Dendritic cell treated with granulocyte-macrophage colony-stimulating factor and Interleukin-4, amounts not matched to agents 40 ng/mL and 50 ng/mL, for 4 days (primary cell): ENCODE data around the gene CREB1.

Experiments used
- H3K27ac Mint-ChIP-seq: one replicate; pipeline ENCODE4 v1.8.0; 2022; ENCODE audit warnings: mild to moderate bottlenecking, mixed read lengths
- H3K27me3 Mint-ChIP-seq: one replicate; pipeline ENCODE4 v1.8.0; 2022; ENCODE audit warnings: mild to moderate bottlenecking, mixed read lengths
- H3K36me3 Mint-ChIP-seq: one replicate; pipeline ENCODE4 v1.8.0; 2022; ENCODE audit warnings: low read depth, mixed read lengths
- H3K4me1 Mint-ChIP-seq: one replicate; pipeline ENCODE4 v1.8.0; 2022; ENCODE audit warnings: low read depth, mixed read lengths
- H3K4me3 Mint-ChIP-seq: one replicate; pipeline ENCODE4 v1.8.0; 2022; ENCODE audit warnings: mild to moderate bottlenecking, moderate library complexity, mixed read lengths
- H3K9me3 Mint-ChIP-seq: one replicate; pipeline ENCODE4 v1.8.0; 2022; ENCODE audit warnings: mixed read lengths
- intact Hi-C: fragments of 100-400 bp; cut with micrococcal nuclease; formaldehyde crosslinking; loops from one replicate; pipeline ENCODE4 v1.15.0; 2022

Gene CREB1

DNA sequence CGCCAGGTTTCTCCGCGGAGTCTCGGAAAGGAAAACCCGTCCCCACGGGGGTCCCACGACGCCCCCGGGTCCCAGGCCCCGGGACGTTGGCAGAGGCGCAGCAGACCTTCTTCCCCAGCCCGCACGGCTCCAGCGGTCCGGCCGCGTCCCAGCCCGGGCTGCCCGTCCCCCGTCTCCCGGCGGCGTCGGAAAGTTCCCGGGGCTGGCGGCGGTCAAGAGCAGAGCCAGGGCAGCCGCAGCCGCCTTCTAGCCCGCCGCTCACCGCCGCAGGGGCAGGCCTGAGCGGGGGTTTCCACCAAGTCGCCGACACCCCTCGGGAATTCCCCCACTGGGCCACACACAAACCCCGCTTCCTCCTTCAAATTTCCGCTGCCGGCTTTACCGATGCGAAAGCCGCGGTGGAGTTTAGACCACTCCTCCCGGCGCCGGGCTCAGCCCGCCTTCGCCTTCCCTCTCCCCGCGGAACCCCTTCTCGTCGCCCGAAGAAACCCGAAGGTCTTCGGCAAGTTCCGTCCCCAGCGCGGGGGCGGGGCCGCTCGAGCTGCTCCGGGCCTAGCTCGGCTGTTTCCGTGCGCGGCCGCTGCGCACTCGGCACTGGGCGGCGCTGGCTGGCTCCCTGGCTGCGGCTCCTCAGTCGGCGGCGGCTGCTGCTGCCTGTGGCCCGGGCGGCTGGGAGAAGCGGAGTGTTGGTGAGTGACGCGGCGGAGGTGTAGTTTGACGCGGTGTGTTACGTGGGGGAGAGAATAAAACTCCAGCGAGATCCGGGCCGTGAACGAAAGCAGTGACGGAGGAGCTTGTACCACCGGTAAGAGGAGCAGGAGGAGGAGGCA is at the start of gene CREB1:
TSS of gene CREB1 (plus strand) at position 633 of the 830 bp plus-strand sequence. CDS start 25,674 bp downstream, outside the sequence.
- H3K27ac Mint-ChIP-seq: peak within 1 kb of the TSS; percentile 96
- H3K27me3 Mint-ChIP-seq: peaks cover 4% of the 10 kb centered on the region
- no peaks in the 10 kb centered on the region for H3K9me3 Mint-ChIP-seq
- intact Hi-C loops: loop anchor here (1.0 to 5.0 kb wide), 4 partner anchors 27 to 183 kb away; partner anchors contain the start of genes CCNYL1 and METTL21A
- peaks cover 41% of the 10 kb centered on the region for H3K36me3 Mint-ChIP-seq
- peak within 1 kb of the TSS; percentile 88 for H3K4me3 Mint-ChIP-seq
- H3K4me1 Mint-ChIP-seq: peaks cover 47% of the 10 kb centered on the region

DNA sequence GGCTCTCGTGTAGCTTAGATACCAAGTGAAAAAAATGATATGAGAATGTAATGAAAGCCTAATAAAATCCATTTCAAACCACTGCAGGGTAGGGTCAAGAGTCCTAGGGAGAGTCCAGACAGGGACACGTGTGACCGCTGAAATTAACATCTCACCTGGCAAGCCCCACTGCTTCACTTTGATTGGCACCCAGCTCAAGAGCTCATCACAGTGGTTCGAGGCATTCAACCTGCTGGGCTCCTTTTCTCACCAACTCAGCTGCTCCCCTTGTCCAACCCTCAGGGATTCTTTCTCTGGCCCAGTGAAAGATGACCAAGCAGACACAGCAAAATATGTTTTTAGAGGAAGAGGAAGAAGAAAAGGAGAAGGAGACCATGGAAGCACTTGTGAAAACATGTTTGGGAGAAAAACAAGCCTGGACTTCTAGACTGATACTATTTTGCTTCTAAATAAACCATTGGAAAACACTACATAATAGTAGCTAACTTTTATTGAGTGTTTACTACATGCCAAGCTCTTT is 49.2 kb upstream of the CREB1 start:
- Mint-ChIP-seq H3K4me3 (no peak overlapping the region), H3K9me3 (no peaks in the 10 kb centered on the region), H3K27ac (peak overlapping the region; percentile 76), H3K4me1 (peaks cover 39% of the 10 kb centered on the region), H3K27me3 (no peaks in the 10 kb centered on the region), H3K36me3 (no peaks in the 10 kb centered on the region)
- intact Hi-C loops: loop anchor here (2.0 kb wide), 1 partner anchor 48 kb away; the partner anchor contains the start of gene CREB1

DNA sequence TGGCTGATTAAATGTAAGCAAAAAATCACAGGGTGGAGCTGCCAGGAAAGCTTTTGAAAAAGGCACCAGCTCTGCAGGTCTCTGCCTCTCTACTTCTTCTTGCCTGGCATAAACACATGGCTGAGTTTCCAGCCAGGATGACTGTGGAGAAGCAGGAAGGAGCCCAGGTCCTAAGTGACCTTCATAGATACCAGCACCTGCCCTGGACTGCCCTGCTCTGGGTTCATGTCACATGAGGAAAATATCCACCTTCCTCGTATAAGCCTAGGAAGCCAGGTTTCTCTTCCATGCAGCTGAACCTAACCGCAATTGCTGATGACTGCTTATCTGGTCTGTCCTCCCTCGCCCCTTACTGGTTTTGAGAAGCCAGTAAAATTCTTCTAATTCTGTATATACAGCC is 47.8 kb upstream of the CREB1 start:
- no peak overlapping the region for H3K4me3 Mint-ChIP-seq
- intact Hi-C loops: loop anchor here (2.0 kb wide), 1 partner anchor 47 kb away; the partner anchor contains the start of gene CREB1
- peak overlapping the region; percentile 48 for H3K27ac Mint-ChIP-seq
- no peaks in the 10 kb centered on the region for H3K27me3 Mint-ChIP-seq
- H3K4me1 Mint-ChIP-seq: peaks cover 39% of the 10 kb centered on the region
- no peaks in the 10 kb centered on the region for H3K9me3 Mint-ChIP-seq
- H3K36me3 Mint-ChIP-seq: no peaks in the 10 kb centered on the region

DNA sequence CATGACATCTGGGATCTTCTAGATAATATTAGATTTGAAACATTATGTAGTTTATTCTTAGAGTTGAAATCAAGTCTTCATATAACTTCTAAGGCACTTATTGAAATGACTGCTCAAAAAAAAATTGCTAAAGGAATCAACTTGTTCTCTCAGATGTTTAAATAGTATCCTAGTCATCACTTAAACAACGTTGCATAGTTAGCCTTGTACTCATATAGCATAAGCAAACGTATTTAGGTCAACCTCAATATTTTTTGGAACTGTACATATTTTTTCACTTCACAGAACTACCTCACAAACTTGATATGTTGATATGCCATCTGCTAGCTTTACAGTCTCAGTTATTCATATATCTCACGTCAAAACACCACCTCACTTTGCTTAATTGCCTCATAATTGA is 47.1 kb upstream of the CREB1 start:
- H3K4me1 Mint-ChIP-seq: peaks cover 39% of the 10 kb centered on the region
- intact Hi-C loops: no loop called here
- no peaks in the 10 kb centered on the region for H3K36me3 Mint-ChIP-seq
- no peak overlapping the region for H3K27ac Mint-ChIP-seq
- no peak overlapping the region for H3K4me3 Mint-ChIP-seq
- no peaks in the 10 kb centered on the region for H3K27me3 Mint-ChIP-seq
- no peaks in the 10 kb centered on the region for H3K9me3 Mint-ChIP-seq

DNA sequence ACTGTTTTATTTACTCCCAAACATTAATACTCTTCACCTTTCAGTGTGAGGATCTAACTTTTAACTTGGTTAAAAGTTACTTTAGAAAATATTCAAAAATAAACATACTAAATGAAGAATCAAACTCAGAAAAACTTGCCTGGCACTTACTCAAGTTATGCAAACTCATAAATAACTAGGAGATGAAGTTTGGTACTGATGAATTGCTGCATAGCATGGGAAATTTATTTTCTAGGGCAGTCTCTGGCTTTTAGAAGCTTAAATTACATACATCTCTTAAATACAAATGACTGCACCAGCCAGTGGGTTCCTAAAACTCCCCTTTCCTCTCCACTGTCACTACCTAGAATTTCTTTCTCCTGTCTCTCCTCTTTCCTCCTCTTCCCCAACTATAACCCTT is 46.7 kb upstream of the CREB1 start:
- Mint-ChIP-seq H3K36me3 (no peaks in the 10 kb centered on the region), H3K9me3 (no peaks in the 10 kb centered on the region), H3K4me1 (peaks cover 37% of the 10 kb centered on the region), H3K4me3 (no peak overlapping the region), H3K27me3 (no peaks in the 10 kb centered on the region), H3K27ac (peak overlapping the region; percentile 21)
- intact Hi-C loops: no loop called here

DNA sequence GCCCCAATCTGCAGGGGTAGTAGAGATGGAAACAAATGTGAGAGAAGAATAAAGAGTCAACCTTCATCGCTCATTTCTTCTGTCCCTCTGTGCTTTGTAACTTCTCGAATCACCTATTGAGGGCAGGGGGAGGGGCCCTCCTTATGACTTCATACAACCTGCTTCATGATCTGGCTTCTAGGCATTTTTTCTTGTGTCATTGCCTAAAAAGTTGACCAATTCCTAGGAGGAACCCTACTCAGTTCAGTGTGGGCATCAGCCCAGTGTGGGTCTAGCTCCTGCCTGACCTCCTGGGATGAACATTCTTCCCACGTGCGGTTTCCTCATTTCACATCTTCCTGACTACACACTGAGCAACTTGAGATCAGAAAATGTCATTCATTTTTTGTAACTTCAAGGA is 46.3 kb upstream of the CREB1 start:
- Mint-ChIP-seq H3K4me1 (peaks cover 33% of the 10 kb centered on the region), H3K27me3 (no peaks in the 10 kb centered on the region), H3K9me3 (no peaks in the 10 kb centered on the region), H3K36me3 (no peaks in the 10 kb centered on the region), H3K4me3 (no peak overlapping the region), H3K27ac (peak overlapping the region; percentile 21)
- intact Hi-C loops: no loop called here

DNA sequence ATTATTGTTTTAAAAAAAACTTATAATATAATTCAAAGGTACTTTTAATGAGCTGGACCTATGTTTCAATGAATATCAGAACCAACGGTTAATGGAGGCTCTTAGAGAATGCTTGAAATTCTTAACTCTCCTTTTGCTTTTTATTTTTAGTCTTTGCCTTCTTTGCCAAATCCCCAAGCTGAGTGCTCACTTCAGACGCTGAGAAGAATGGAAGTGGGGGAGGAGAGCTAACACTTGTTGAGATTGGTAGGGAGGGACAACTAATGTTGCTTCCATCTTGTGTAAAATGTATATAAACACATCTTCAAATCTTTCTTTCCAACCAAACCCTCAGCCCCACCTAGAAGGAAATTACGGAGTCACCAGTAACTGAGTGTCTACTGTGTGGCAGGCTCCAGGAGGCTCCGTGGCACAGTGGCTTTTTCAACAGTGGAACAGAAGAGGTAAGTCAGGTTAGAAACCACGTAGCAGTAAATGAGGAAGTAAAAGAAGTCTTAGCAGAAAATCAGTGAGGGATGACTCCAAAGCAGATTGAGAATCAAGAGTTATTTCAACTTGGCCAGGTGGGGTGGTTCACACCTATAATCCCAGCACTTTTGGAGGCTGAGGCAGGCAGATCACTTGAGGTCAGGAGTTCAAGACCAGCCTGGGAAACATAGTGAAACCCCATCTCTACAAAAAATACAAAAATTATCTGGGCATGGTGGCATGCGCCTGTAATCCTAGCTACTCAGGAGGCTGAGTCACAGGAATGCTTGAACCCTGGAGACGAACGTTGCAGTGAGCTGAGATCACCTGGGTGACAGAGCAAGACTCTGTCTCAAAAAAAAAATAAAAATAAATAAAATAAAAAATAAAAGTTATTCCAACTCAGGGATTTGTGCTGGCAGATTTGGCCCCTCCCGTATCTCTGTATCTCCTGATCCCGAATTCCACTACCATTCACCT is 45.0 kb upstream of the CREB1 start:
- Mint-ChIP-seq H3K9me3 (no peaks in the 10 kb centered on the region), H3K4me1 (peaks cover 27% of the 10 kb centered on the region), H3K4me3 (no peak overlapping the region), H3K27me3 (no peaks in the 10 kb centered on the region), H3K27ac (peak overlapping the region; percentile 42), H3K36me3 (no peaks in the 10 kb centered on the region)
- intact Hi-C loops: no loop called here

DNA sequence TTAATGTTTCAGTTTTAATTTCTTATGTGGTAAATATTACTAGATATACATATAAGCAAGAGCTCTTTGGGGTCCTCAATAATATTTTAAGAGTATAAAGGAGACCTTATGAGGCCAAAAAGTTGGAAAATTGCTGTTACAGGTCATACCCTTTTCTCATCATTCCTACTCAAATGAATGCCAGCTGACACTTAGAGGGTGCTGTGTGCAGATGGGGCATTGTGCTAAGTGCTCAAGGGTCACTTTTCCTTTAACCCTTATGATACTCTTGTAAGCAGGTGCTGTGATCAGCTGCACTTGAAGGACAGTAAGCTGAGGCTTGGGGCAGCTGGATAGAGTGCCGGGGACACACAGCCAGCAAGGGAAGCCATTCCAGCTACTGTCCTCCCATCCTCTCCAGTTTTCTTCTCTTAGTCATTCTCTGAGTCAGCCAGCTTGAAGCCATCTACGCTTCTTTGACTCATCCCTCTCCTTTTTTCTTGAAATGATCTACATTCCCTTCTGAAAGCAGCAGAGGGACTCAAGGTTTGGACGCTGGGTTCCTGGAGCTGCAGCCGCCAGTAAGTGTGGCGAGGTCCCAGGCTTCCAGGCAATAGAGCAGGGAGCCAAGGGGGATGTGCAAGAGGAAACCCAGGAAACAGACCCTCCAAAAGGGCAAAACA is 42.0 kb upstream of the CREB1 start:
- no peak overlapping the region for H3K27ac Mint-ChIP-seq
- no peaks in the 10 kb centered on the region for H3K9me3 Mint-ChIP-seq
- H3K4me1 Mint-ChIP-seq: peaks cover 19% of the 10 kb centered on the region
- H3K4me3 Mint-ChIP-seq: no peak overlapping the region
- intact Hi-C loops: no loop called here
- H3K27me3 Mint-ChIP-seq: no peaks in the 10 kb centered on the region
- H3K36me3 Mint-ChIP-seq: no peaks in the 10 kb centered on the region

DNA sequence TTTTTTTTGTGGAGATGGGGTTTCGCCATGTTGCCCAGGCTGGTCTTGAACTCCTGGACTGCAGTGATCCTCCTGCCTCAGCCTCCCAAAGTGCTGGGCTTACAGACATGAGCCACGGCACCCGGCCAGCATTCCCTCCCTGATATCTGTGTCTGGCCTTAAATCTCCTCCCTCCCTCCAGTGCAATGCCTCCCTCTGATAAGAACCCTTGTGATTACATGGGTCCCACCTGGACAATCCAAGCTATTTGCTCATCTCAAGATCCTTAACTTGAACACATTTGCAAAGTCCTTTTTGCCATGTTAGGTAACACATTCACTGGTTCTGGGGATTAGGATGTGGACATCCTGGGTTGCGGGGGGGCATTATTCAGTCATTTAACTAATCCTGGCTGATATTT is 40.5 kb upstream of the CREB1 start:
- Mint-ChIP-seq H3K27ac (no peak overlapping the region), H3K27me3 (no peaks in the 10 kb centered on the region), H3K36me3 (no peaks in the 10 kb centered on the region), H3K4me1 (peaks cover 16% of the 10 kb centered on the region), H3K4me3 (no peak overlapping the region), H3K9me3 (no peaks in the 10 kb centered on the region)
- intact Hi-C loops: no loop called here

DNA sequence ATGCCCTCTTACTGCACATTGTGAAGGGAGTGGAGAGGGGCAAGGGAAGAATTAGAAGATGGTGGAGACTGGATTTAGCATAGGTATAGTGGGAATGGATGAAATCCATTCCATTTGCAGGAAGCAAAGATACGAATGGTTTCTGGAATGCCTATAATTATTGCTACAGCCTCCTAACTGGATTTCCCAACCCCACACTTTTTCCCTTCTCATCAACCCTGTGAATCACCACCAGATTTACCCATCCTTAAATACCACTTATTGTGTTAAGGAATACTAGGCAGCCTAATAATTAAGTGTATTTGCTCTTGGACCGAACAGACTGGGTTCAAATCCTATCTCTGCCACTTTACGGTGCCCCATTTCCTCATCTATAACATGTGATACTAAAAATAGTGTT is 39.3 kb upstream of the CREB1 start:
- intact Hi-C loops: no loop called here
- Mint-ChIP-seq H3K27me3 (no peaks in the 10 kb centered on the region), H3K36me3 (no peaks in the 10 kb centered on the region), H3K9me3 (no peaks in the 10 kb centered on the region), H3K27ac (no peak overlapping the region), H3K4me1 (peaks cover 10% of the 10 kb centered on the region), H3K4me3 (no peak overlapping the region)

DNA sequence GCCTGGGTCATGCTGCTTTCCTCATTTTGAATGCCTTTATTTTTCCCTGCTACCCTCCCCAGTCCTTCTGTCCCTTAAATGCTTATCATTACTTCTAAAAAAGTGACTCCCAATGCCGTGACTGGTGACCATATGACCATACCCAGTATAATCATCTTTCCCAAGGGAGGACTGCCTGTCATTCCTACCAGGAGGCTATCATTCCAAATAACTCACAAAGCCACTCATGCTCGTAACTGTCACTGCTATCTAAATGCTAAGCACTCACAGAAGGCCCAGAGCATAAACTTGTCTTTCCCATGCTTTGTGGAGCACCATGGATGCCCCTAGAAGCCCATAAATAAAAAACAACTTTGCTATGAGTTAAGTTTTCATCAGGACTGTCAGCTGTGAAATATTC is 38.7 kb upstream of the CREB1 start:
- Mint-ChIP-seq H3K4me1 (peaks cover 10% of the 10 kb centered on the region), H3K27me3 (no peaks in the 10 kb centered on the region), H3K27ac (no peak overlapping the region), H3K9me3 (no peaks in the 10 kb centered on the region), H3K36me3 (no peaks in the 10 kb centered on the region), H3K4me3 (no peak overlapping the region)
- intact Hi-C loops: no loop called here

DNA sequence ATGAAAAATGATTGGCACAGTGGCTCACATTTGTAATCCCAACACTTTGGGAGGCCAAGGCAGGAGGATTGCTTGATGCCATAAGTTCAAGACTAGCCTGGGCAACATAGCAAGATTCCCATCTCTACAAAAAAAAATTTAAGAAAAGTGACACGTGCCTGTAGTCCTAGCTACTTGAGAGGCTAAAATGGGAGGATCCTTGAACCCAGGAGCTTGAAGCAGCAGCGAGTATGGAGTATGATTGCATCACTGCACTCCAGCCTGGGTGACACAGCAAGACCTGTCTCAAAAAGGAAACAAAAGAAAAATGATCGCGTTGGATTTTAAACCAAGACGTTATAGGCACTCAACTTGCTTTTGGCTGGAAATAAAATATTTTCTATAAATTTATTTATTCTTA is 37.8 kb upstream of the CREB1 start:
- intact Hi-C loops: no loop called here
- H3K36me3 Mint-ChIP-seq: no peaks in the 10 kb centered on the region

DNA sequence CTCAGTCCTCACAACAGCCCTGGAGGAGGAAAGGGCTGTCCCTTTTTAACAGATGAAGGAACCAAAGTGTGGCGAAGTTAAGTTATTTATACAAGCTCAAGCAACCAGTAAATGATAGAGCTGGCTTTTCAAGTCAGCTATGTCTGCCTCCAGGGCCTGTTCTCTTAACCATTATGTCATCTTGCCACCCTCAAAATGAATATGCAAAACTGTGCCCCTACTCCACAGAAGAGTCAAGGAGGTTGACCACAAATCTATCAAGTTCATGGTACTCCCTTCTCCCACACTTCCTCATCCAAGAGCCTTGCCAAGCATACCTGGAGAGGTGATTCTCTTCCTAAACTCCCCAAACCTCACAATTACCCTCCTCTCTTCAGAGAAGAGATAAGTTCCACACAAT is 37.3 kb upstream of the CREB1 start:
- Mint-ChIP-seq H3K27ac (no peak overlapping the region), H3K9me3 (no peaks in the 10 kb centered on the region), H3K4me3 (no peak overlapping the region), H3K36me3 (no peaks in the 10 kb centered on the region), H3K4me1 (peaks cover 10% of the 10 kb centered on the region), H3K27me3 (no peaks in the 10 kb centered on the region)
- intact Hi-C loops: no loop called here

More for the DNA sequence above, 37.8 kb upstream of the CREB1 start:
- H3K27me3 Mint-ChIP-seq: no peaks in the 10 kb centered on the region
- H3K9me3 Mint-ChIP-seq: no peaks in the 10 kb centered on the region
- H3K27ac Mint-ChIP-seq: no peak overlapping the region
- no peak overlapping the region for H3K4me3 Mint-ChIP-seq
- H3K4me1 Mint-ChIP-seq: peaks cover 10% of the 10 kb centered on the region
